ENCODE data around the gene OMP. TPM values are rescaled to one million over a fixed set of nuclear protein-coding genes. Genes with fewer than 3 reads are reported as not detected.

Gene OMP
- total RNA-seq, 2 experiments from 2014 or later: not detected

DNA sequence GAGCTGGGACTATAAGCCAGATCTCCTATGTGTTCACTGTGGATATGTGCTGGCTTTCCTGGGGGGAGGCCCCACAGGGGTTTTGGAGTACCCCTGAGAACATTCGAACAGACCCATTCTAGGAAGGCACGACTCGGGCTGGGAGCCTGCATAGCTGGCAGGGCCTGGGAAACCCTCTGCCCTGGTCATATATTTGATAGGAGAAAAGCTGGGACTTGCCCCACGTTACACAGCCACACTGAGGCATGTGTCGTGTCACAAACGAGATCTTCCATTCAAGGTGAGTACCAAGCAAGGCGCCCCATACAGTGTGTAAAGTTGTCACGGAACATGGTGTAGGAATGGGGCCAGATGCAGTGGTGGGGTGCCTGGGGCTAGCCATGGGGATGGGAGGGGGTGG is 36.6 kb downstream of the OMP start:
- DNase-seq: no peak
- H3K36me3 Mint-ChIP-seq: no peaks in the 10 kb centered on the region
- ChIA-PET CTCF (no interaction called here), POLR2A (no interaction called here)
- no peak overlapping the region for H3K27ac Mint-ChIP-seq
- H3K4me1 Mint-ChIP-seq (ENCODE audit: low read depth): no peaks in the 10 kb centered on the region
- no peak overlapping the region for H3K4me3 Mint-ChIP-seq
- peaks cover 14% of the 10 kb centered on the region for H3K27me3 Mint-ChIP-seq
- H3K9me3 Mint-ChIP-seq: no peaks in the 10 kb centered on the region
- intact Hi-C loops (cut with micrococcal nuclease): no loop called here

DNA sequence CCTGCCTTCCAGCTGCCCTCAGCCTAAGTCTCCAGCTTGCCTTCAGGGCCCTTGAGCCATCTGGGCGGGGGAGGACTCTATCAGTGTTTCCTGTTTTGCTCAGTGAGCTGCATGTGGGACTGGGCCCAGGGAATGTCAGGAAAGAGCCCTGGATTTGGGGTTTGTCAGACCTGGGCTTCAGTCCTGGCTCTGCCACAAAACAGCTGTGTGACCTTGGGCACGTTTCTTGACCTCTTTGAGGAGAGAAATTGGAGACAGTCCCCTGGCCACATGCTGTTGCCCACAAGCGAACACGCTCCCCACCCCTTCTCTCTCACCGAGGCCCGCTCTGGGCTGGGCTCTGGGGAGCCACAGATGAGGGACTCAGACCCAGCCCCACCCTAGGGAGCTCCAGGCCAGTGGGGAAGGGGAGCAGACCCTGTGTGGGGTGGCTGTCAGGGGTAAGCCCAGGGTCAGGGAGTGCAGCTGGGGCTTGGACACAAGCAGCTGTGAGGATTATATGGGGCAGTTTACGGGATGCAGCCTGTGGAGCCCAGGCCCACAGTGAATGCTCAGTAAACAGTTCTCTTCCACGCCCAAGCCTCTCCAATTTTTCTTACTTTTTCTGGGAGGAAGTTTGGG is 37.7 kb downstream of the OMP start:
- Mint-ChIP-seq H3K27me3 (peaks cover 14% of the 10 kb centered on the region), H3K9me3 (no peaks in the 10 kb centered on the region), H3K27ac (no peak overlapping the region), H3K36me3 (no peaks in the 10 kb centered on the region), H3K4me3 (no peak overlapping the region), H3K4me1 (ENCODE audit: low read depth) (no peaks in the 10 kb centered on the region)
- DNase-seq: no peak
- intact Hi-C loops (cut with micrococcal nuclease): no loop called here
- ChIA-PET CTCF (interaction anchor here (0.8 to 0.9 kb wide), 2 partner anchors 13 to 46 kb away, joined by 3 read pairs; no protein-coding TSS in a partner anchor), POLR2A (no interaction called here)

DNA sequence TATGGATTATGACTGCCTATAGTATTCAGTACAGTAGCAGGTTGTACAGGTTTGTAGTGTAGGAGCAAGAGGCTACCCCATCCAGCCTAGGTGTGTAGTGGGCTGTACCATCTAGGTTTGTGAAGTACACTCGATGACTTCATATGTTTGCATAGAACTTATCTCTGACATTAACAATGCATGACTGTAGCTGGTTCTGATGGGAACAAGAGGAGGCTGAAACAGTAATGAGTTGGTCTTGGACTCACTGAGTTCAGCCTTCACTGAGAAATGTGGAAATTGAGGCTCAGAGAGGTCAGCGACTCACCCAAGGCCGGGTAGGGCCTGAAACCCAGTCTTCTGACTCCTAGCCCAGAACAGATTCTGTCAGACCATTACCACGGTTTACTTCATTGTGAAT is 38.4 kb downstream of the OMP start:
- ChIA-PET CTCF (no interaction called here), POLR2A (no interaction called here)
- DNase-seq: peak; percentile 37
- Mint-ChIP-seq H3K9me3 (no peaks in the 10 kb centered on the region), H3K27me3 (peaks cover 14% of the 10 kb centered on the region), H3K4me3 (no peak overlapping the region), H3K4me1 (ENCODE audit: low read depth) (no peaks in the 10 kb centered on the region), H3K27ac (no peak overlapping the region), H3K36me3 (no peaks in the 10 kb centered on the region)
- intact Hi-C loops (cut with micrococcal nuclease): no loop called here

DNA sequence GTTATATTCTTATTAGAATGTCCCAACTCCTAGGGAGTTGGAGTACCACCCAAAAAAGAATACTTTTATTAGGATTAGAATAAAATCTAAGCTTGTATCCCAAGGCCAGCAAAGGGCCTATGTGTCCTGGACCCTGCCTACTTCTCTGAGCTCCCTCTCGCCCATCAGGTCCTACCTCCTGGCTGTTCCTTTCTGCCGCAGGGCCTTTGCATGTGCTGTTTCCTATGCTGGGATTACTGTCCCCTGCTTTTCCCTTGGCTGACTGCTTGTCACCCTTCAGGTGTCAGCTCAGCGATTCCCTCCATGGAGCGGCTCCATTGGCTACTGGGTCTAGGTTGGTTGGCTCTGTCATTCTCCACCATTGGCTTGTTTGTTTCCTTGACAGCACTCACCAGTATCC is 38.8 kb downstream of the OMP start:
- H3K9me3 Mint-ChIP-seq: no peaks in the 10 kb centered on the region
- no peaks in the 10 kb centered on the region for H3K4me1 Mint-ChIP-seq (ENCODE audit: low read depth)
- ChIA-PET CTCF (no interaction called here), POLR2A (no interaction called here)
- no peaks in the 10 kb centered on the region for H3K36me3 Mint-ChIP-seq
- no peak for DNase-seq
- H3K27ac Mint-ChIP-seq: no peak overlapping the region
- no peak overlapping the region for H3K4me3 Mint-ChIP-seq
- H3K27me3 Mint-ChIP-seq: peaks cover 14% of the 10 kb centered on the region
- intact Hi-C loops (cut with micrococcal nuclease): no loop called here

DNA sequence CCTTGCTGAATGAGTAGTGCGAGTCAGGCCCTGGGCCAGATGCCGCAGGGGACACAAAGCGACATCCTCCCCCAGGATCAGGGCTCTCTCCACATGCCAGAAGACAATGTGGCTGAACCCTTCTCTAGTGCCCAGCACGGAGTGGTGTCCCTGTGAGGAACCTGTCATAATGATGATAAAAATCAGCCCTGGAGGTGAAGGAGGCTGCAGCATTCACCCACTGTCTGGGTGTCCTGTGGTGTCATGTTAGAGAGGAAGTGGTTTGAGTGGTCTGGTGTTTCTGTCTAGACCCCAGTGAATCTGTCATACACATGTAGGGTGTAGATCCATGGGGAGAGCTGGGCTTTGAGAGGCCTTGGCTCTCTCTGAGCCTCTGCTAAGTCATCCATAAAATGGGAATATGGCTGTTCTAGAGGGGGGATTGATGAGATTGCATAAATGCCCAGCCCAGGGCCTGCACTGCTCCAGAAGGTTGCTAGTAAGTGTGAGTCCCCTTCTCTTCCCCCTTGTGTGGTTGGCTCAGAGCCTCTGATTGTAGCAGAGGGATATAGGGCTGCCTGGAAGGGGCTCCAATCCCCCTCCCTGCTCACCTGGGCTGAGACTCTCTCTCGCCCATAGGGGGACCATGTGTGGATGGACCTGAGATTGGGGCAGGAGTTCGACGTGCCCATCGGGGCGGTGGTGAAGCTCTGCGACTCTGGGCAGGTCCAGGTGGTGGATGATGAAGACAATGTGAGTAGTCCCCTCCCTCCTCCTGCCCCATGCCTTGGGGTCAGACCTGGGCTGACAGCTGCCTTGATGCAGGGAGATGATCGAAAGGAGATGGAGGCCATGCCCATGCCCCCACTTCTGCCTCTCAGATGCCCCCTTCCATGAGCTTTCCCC is 39.7 kb downstream of the OMP start:
- Mint-ChIP-seq H3K27ac (no peak overlapping the region), H3K4me1 (ENCODE audit: low read depth) (peaks cover under 1% of the 10 kb centered on the region), H3K36me3 (no peaks in the 10 kb centered on the region), H3K27me3 (peaks cover 9% of the 10 kb centered on the region), H3K9me3 (no peaks in the 10 kb centered on the region), H3K4me3 (no peak overlapping the region)
- peak; percentile 28 for DNase-seq
- ChIA-PET CTCF (no interaction called here), POLR2A (no interaction called here)
- intact Hi-C loops (cut with micrococcal nuclease): no loop called here

DNA sequence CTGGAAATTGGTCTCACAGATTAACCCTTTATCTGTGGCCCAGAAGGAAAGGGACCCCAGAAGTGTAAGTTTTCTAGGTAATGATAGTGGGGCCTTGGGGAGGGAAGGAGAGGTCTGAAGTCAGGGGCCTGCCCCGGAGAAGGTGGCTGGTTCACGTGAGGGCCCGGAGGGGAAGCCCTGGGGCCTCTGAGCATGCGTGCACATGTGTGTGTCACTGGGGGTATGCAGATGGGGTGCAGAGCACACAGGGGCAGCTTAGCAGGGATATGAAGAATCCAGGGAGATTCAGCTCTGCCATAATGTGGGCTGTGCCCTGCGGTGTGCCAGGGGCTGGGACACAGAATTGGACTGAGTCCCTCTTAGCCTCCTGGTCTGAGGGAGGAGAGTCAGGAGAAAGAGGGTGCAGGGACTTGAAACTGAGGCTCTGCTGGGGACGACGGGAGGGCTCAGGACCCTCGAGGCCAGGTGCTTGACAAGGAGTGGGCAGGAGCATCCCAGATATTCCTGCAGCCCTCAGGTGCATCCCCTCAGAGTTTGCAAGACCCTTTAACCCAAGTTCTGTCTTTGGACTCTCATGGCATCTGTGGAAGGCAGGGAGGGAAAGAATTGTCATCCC is 40.9 kb downstream of the OMP start:
- H3K36me3 Mint-ChIP-seq: no peaks in the 10 kb centered on the region
- no peaks in the 10 kb centered on the region for H3K9me3 Mint-ChIP-seq
- H3K27ac Mint-ChIP-seq: no peak overlapping the region
- peaks cover 7% of the 10 kb centered on the region for H3K27me3 Mint-ChIP-seq
- H3K4me3 Mint-ChIP-seq: no peak overlapping the region
- intact Hi-C loops (cut with micrococcal nuclease): no loop called here
- DNase-seq: no peak
- H3K4me1 Mint-ChIP-seq (ENCODE audit: low read depth): peaks cover 10% of the 10 kb centered on the region
- ChIA-PET CTCF (no interaction called here), POLR2A (no interaction called here)

DNA sequence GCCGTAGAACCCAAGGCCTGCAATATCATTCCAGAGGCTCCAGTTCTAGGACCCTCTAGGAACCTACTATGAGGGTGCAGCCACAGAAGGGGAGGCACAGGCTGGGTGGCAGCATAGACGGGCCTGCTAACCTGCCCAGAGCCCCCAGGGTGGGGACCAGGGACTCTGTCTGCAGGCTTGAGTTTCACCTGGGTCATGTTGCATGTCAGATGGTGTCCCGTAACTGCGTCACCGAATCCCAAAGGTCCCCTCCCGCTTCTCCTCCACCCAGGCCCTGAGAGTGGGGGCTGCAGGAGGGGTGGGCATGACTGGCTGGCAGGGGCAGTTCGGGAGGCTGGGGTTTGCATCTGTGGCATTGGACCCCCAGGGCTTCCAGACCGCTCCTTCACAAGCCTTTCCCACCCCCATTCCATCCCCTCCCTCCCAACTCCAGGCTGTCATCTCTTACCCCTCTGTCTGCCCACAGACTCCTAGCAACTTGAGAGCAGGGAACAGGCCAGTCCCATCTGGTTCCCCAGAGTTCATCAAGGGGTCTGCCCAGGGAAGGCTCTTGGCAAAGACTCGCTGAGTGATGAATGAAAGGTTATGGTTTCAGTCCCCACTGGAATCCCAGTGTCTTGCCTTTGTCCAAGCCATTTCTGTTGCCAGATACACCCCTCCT is 41.7 kb downstream of the OMP start:
- Mint-ChIP-seq H3K4me1 (ENCODE audit: low read depth) (peaks cover 10% of the 10 kb centered on the region), H3K36me3 (no peaks in the 10 kb centered on the region), H3K4me3 (no peak overlapping the region), H3K27ac (no peak overlapping the region), H3K9me3 (no peaks in the 10 kb centered on the region), H3K27me3 (peaks cover 2% of the 10 kb centered on the region)
- CTCF ChIA-PET: interaction anchor here (3.5 kb wide), 1 partner anchor 17 kb away, joined by 22 read pairs; no protein-coding TSS in a partner anchor
- DNase-seq: no peak
- POLR2A ChIA-PET: no interaction called here
- intact Hi-C loops (cut with micrococcal nuclease): no loop called here

DNA sequence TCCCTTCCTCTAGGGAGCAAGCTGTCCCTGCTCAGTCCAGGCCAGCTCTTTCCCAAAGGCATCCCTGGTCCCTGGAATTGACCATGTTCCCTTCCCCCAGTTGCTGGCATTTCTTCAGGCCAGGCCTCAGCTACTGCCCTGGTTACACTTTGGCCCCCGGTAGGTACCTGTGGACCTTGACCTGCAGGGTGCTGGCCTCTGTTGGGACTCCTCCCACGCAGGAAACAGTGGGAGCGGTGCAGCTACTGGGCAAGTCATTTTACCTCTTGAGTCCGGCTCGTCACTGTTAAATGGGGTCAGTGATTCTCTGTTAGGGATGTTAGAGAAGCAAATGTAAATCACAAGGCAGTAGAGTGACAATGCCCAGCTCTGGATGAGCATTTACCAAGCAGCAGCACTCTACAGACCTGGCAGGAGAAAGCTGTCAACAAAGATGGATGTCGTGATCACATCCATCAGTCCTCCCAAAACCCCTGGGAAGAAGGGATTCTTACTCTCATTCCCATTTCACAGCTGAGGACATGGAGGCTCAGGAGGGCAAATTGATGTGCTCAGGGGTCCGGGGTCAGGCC is 42.3 kb downstream of the OMP start:
- Mint-ChIP-seq H3K4me1 (ENCODE audit: low read depth) (peaks cover 10% of the 10 kb centered on the region), H3K27me3 (peaks cover under 1% of the 10 kb centered on the region), H3K27ac (no peak overlapping the region), H3K9me3 (no peaks in the 10 kb centered on the region), H3K36me3 (no peaks in the 10 kb centered on the region), H3K4me3 (no peak overlapping the region)
- ChIA-PET POLR2A (no interaction called here), CTCF (interaction anchor here (3.5 kb wide), 1 partner anchor 18 kb away, joined by 22 read pairs; no protein-coding TSS in a partner anchor)
- no peak for DNase-seq
- intact Hi-C loops (cut with micrococcal nuclease): no loop called here

DNA sequence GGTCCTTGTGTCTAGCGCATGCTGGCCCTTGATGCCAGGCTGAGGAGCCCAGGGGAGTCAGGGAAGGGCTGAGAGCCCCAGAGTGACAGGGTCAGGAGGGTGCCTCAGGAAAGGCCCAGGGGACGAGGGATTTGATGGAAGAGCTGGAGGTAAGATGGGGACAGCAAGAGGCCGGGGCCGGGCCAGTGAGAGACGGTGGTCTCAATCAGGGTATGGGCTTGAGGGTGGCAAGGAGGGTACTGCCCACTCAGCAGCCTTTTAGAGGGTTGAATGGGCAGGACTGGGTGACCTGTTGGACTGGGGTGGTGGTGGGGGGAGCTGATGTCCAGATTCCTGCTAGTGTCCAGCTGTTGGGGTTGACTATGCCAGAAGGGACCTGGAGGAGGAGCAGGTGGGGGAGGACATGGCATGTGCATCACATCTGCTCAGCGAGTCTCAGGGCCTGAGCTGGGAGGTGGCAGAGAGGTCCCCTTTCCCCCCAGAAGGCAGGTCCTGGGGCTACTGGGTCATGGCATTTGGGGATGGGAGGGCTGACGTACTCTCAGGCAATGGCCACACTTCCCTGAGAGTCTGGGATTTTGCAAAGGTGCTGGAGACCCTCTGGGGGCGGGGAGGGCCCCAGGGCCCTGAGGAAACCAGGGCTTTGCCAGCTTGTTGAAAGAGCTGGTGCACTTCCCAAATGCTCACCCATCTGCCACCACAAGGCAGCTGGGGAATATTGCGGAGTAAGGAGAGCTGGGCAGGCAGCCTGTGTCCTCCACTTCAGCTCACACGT is 43.8 kb downstream of the OMP start:
- CTCF ChIA-PET: interaction anchor here (0.9 to 3.5 kb wide), 5 partner anchors 19 to 402 kb away, joined by 3 to 22 read pairs (median 3); no protein-coding TSS in a partner anchor
- POLR2A ChIA-PET: no interaction called here
- DNase-seq: no peak
- no peak overlapping the region for H3K4me3 Mint-ChIP-seq
- no peaks in the 10 kb centered on the region for H3K27me3 Mint-ChIP-seq
- no peak overlapping the region for H3K27ac Mint-ChIP-seq
- H3K36me3 Mint-ChIP-seq: no peaks in the 10 kb centered on the region
- H3K9me3 Mint-ChIP-seq: no peaks in the 10 kb centered on the region
- peaks cover 12% of the 10 kb centered on the region for H3K4me1 Mint-ChIP-seq (ENCODE audit: low read depth)
- intact Hi-C loops (cut with micrococcal nuclease): no loop called here

DNA sequence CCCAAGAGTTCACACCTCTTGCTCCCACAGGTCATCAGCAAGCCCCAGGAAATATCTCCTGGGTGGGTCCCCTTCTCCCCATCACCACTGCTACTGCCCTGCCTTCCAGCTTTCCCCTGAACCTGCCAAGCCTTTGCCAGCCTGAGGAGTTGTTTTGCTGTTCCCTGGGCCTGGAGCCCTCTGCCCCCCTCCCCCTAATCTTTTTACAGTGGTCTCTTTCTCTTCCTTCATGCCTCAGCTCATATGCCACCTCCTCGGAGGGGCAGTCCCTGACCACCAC is 44.3 kb downstream of the OMP start:
- CTCF ChIA-PET: interaction anchor here (0.9 to 3.5 kb wide), 4 partner anchors 20 to 401 kb away, joined by 3 to 22 read pairs (median 4); no protein-coding TSS in a partner anchor
- no peak overlapping the region for H3K4me3 Mint-ChIP-seq
- intact Hi-C loops (cut with micrococcal nuclease): no loop called here
- POLR2A ChIA-PET: no interaction called here
- peaks cover 17% of the 10 kb centered on the region for H3K4me1 Mint-ChIP-seq (ENCODE audit: low read depth)
- no peaks in the 10 kb centered on the region for H3K9me3 Mint-ChIP-seq
- no peaks in the 10 kb centered on the region for H3K27me3 Mint-ChIP-seq
- no peak overlapping the region for H3K27ac Mint-ChIP-seq
- no peaks in the 10 kb centered on the region for H3K36me3 Mint-ChIP-seq
- no peak for DNase-seq

DNA sequence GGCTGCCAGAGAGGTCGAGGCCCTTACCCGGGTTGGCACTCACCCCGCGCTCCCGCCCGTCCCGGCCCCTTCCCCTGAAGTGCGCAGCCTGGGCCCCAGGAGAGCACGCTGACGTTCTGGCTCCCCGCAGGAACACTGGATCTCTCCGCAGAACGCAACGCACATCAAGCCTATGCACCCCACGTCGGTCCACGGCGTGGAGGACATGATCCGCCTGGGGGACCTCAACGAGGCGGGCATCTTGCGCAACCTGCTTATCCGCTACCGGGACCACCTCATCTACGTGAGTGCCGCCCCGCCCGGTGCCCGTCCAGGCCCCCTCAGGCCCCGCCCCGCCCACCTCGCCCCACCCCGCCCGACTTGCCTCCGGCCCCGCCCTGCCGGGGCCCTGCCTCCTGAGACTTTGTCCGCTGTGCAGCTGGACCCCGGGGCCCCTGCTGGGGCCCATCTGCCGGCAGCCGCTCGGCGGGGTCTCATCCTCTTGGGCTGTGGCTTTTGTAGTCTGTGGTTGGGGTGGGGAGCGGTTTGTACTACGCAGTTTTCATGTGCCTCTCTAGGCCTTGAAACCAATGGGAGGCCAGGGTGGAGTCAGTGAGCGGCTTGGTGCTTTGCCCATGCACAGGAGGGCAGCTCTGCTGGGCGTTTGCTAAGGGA is 45.2 kb downstream of the OMP start:
- peak; percentile 47 for DNase-seq
- Mint-ChIP-seq H3K27ac (peak overlapping the region; percentile 10), H3K4me3 (peak overlapping the region; percentile 46), H3K36me3 (no peaks in the 10 kb centered on the region), H3K27me3 (peaks cover 3% of the 10 kb centered on the region), H3K9me3 (no peaks in the 10 kb centered on the region), H3K4me1 (ENCODE audit: low read depth) (peaks cover 26% of the 10 kb centered on the region)
- ChIA-PET POLR2A (no interaction called here), CTCF (interaction anchor here (0.7 to 3.5 kb wide), 3 partner anchors 21 to 40 kb away, joined by 3 to 22 read pairs (median 4); no protein-coding TSS in a partner anchor)
- intact Hi-C loops (cut with micrococcal nuclease): no loop called here
